Heart left ventricle (tissue), 16 donors: Measurements from ENCODE around the gene KDF1. TPM values are rescaled to one million over a fixed set of nuclear protein-coding genes. Genes with fewer than 3 reads are reported as not detected.

Experiments
- ATAC-seq, 4 donors: fragments of 200-7000 bp; cut with Tn5 transposase; one replicate each; pipeline ENCODE4 v1.9.1; 2020 to 2022; ENCODE audit warnings: moderate library complexity in 4 of 4, mild to moderate bottlenecking in 3 of 4, moderate number of reproducible peaks in 1 of 4
- DNase-seq, 5 donors: peaks; one replicate each; pipeline ENCODE4 v3.0.0-alpha.2; 2020
- H3K27ac ChIP-seq, 12 donors: fragments of 200-600 bp; sonication (generic) in 4 of 12; one replicate each; pipeline versions ENCODE4 v1.5.0 to v1.8.0; 2016 to 2022; ENCODE audit warnings: mild to moderate bottlenecking in 2 of 12
- H3K27me3 ChIP-seq, 9 donors: fragments of 200-600 bp; sonication (generic) in 2 of 9; one replicate each; pipeline versions ENCODE4 v1.5.1 to v1.8.0; 2016 to 2022; ENCODE audit warnings: mild to moderate bottlenecking in 3 of 9
- H3K36me3 ChIP-seq, 9 donors: fragments of 200-600 bp; sonication (generic) in 2 of 9; one replicate each; pipeline versions ENCODE4 v1.5.0 to v1.8.0; 2018 to 2022; ENCODE audit warnings: mild to moderate bottlenecking in 2 of 9
- H3K4me1 ChIP-seq, 12 donors: fragments of 200-600 bp; sonication (generic) in 4 of 12; one replicate each; pipeline versions ENCODE4 v1.5.0 to v1.8.0; 2016 to 2022; ENCODE audit warnings: mild to moderate bottlenecking in 3 of 12
- H3K4me3 ChIP-seq, 12 donors: fragments of 200-600 bp; sonication (generic) in 4 of 12; one replicate each; pipeline versions ENCODE4 v1.5.0 to v1.8.0; 2017 to 2022; ENCODE audit warnings: mild to moderate bottlenecking in 9 of 12, moderate library complexity in 4 of 12
- H3K9me3 ChIP-seq, 12 donors: fragments of 200-600 bp; sonication (generic) in 4 of 12; one replicate each; pipeline versions ENCODE4 v1.5.0 to v1.8.0; 2016 to 2022; ENCODE audit warnings: mild to moderate bottlenecking in 1 of 12
- POLR2A ChIP-seq, 2 donors: fragments of 450-650 bp; IDR thresholded peaks; one replicate each; pipeline ENCODE4 v1.6.1; 2017; ENCODE audit warnings: antibody characterized with exemption in 2 of 2, mild to moderate bottlenecking in 2 of 2, moderate library complexity in 2 of 2
- WGBS, 4 donors: extraction: QIAGEN DNeasy Blood & Tissue Kit in 2 of 4; methylation state at CpG; one replicate each; pipeline versions ENCODE4 v1.1.5 to v1.1.7; 2013 to 2018; 5-methylcytosine and 5-hydroxymethylcytosine counted together
- intact Hi-C, 10 donors: fragments of 100-400 bp; cut with DNase I; formaldehyde crosslinking; loops; one replicate each; pipeline versions ENCODE4 v1.11.1 to v1.14.2; 2022
- polyA plus RNA-seq, 2 donors: library from polyadenylated mRNA; stranded (reverse); fragments of 200-250 nt; gene quantifications; one replicate each; pipeline ENCODE4 v1.2.3, GENCODE V29; 2013
- total RNA-seq, 9 donors: library from RNA; depleted of rRNA in 2 of 9; stranded (reverse); fragments of >200 nt in 2 of 9; fragmentation: NEBNext Ultra II Directional in 3 of 9; extraction: Animal tissue kit (Norgen Biotek cat#: 25700) in 3 of 9; gene quantifications; one replicate each; pipeline versions ENCODE4 v1.1.0 to v1.2.4, GENCODE V29; 2016 to 2023
- TF ChIP-seq, protein P1 (sequence below), 12 donors: fragments of 200-600 bp; sonication (generic) in 4 of 12; IDR thresholded peaks; one replicate each; pipeline versions ENCODE4 v1.5.0 to v1.8.0; 2018 to 2022; ENCODE audit warnings: antibody characterized with exemption in 12 of 12, mild to moderate bottlenecking in 5 of 12
- donor health status: ischemic (EF 13 %, LVEDD 7.1; RV severe dilation, severe dysfunction).
- donor health status: healthy with polysubstance abuse.
- donor health status: DM: no; HTN: yes; CAD: no.
- donor health status: DM: no; HTN: no; CAD: no.
- donor health status: ischemic (EF 25% LVEDD 6.9; RV normal size, moderate dysfunction).
- donor health status: ischemic (EF 25% LVEDD 5.7; RV mildly dilated, moderate dysfunction).
- donor health status: healthy.
- donor health status: DM: yes; HTN: yes; CAD: no.
- donor health status: ischemic (EF 35%, LVEDD 5.7; RV mildly dilated, moderate dysfunction).
- donor health status: nonischemic (EF 11% LVEDD 7.7; RV severe dilation, severe dysfunction).
- donor health status: DM: yes; HTN: yes; CAD: no.
- donor health status: PGD.
- donor health status: ischemic (EF 29% LVEDD 5.4; RV normal size, mild dysfunction).
- donor health status: nonischemic (EF 23%, LVEDD 6.1; RV moderate dilation, normal function).

The KDF1 gene
- total and polyA plus RNA-seq, 11 donors = 0.03 to 0.45 (median 0.12) TPM; not detected in 8

DNA sequence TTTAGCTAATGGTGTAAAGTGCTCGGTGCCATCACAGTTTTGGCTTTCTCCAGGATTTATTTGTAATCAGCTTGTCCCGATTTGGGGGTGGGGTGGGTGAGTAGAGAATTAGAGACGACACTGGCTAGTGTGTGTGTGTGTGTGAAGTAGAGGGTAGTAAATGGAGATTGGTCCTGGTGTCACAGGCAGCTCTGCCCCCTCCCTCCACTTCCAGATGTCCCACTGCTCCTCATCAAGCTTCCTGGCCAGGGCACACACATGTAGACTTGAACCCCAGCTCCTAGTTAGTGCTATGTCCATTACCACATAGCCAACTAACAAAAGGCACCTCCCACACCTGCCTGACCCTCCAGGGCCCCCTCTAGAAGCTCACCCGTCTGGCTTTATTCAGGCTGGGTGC lies 36.4 kb upstream of the KDF1 start:
- 70 to 82% (median 75%) methylated on average over 4 of the region's 4 CpGs for WGBS, 4 donors
- Histone ChIP-seq H3K9me3 (no peaks in the 10 kb centered on the region), H3K4me1 (peaks cover 13 to 76% (median 52%) of the 10 kb centered on the region in 12 donors), H3K4me3 (no peak overlapping the region), H3K27ac (peak overlapping the region in 2 of 12 donors; percentile 18 to 84), H3K36me3 (no peaks in the 10 kb centered on the region), H3K27me3 (peaks cover 0 to 41% (median 13%) of the 10 kb centered on the region in 9 donors)
- ATAC-seq (no peak), DNase-seq (no peak)
- intact Hi-C loops = loop anchor here in 9 of 10 donors (1.0 to 10.0 kb wide), 9 partner anchors 36 to 102 kb away; no protein-coding TSS in a partner anchor
- TF ChIP-seq POLR2A (IDR thresholded peaks at IDR 0.05) = no peak
- TF ChIP-seq, protein P1, sequence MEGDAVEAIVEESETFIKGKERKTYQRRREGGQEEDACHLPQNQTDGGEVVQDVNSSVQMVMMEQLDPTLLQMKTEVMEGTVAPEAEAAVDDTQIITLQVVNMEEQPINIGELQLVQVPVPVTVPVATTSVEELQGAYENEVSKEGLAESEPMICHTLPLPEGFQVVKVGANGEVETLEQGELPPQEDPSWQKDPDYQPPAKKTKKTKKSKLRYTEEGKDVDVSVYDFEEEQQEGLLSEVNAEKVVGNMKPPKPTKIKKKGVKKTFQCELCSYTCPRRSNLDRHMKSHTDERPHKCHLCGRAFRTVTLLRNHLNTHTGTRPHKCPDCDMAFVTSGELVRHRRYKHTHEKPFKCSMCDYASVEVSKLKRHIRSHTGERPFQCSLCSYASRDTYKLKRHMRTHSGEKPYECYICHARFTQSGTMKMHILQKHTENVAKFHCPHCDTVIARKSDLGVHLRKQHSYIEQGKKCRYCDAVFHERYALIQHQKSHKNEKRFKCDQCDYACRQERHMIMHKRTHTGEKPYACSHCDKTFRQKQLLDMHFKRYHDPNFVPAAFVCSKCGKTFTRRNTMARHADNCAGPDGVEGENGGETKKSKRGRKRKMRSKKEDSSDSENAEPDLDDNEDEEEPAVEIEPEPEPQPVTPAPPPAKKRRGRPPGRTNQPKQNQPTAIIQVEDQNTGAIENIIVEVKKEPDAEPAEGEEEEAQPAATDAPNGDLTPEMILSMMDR (IDR thresholded peaks at IDR 0.05) = no peak

DNA sequence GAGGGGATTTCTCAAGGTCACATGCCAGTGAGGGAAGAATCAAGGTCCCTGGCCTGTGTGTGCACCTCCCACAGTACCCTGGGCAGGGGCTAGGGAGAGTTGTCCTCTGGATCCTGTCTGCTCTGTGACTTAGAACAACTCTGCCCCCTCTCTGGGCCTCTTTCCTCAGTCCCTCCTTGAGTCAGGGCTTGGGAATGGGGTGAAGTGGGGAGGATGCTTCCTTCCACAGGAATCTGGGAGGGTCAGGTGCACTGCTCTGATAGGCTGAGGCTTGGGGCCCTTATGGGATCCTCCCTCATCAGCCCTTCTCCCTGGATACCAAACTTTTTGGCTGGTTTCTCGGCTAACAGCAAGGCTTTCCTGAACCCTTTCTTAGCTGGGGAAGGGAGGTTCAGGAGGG lies 35.8 kb upstream of the KDF1 start:
- no peaks in the 10 kb centered on the region for H3K36me3 ChIP-seq
- intact Hi-C loops = loop anchor here in 9 of 10 donors (2.0 to 10.0 kb wide), 7 partner anchors 36 to 103 kb away; no protein-coding TSS in a partner anchor
- TF ChIP-seq, protein P1 (IDR thresholded peaks at IDR 0.05) = no peak
- TF ChIP-seq POLR2A (IDR thresholded peaks at IDR 0.05) = no peak
- peaks cover 13 to 70% (median 49%) of the 10 kb centered on the region in 12 donors for H3K4me1 ChIP-seq
- ATAC-seq = no peak
- peaks cover 0 to 41% (median 13%) of the 10 kb centered on the region in 9 donors for H3K27me3 ChIP-seq
- peak overlapping the region in 1 of 12 donors; percentile 18 for H3K27ac ChIP-seq
- 71 to 91% (median 81%) methylated on average over 1 of the region's 1 CpG for WGBS, 4 donors
- no peaks in the 10 kb centered on the region for H3K9me3 ChIP-seq
- DNase-seq = no peak
- no peak overlapping the region for H3K4me3 ChIP-seq

DNA sequence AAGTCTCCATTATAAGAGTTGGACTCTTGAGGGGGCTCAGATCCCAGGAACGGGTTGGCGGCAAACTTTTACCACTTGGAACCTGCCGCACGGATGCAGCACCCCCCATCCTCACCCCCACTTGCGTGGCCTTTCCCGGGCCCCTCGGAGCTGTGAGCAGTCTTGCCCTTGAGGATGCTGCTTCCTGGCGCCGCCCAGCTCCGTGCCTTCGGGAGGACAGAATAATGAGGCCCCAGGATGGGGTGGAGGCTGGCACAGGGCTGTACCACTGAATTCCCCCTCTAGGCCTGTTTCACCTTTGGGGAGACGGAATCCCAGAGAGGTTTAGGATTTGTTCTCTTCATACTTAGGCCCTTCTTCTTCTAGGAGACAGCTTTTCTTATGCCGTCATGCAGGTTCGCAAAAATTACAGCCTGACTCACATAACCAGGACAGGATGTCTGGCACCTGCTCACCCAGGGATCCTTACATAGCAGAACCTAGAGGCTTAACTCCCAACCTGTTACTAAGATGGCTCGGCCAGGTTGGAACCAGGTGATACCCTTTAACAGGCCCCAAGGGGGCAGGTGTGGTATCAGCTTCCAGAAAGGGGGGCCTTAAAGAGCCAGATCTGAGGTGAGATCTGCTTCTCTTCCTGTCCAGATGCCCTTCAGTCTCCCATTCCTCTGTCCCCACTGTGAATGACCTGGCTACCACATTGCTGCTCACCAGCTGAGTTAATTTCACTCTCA lies 34.7 kb upstream of the KDF1 start:
- no peak for TF ChIP-seq POLR2A (IDR thresholded peaks at IDR 0.05)
- TF ChIP-seq, protein P1 (IDR thresholded peaks at IDR 0.05) = no peak

More for the DNA sequence above, 34.7 kb upstream of the KDF1 start:
- Histone ChIP-seq H3K4me3 (peak overlapping the region; percentile 35 to 92 (median 68)), H3K9me3 (no peaks in the 10 kb centered on the region), H3K27ac (peak overlapping the region in 7 of 12 donors; percentile 30 to 69 (median 48)), H3K27me3 (peaks cover 0 to 41% (median 13%) of the 10 kb centered on the region in 9 donors), H3K4me1 (peaks cover 9 to 59% (median 40%) of the 10 kb centered on the region in 12 donors), H3K36me3 (no peaks in the 10 kb centered on the region)
- WGBS, 4 donors = 42 to 50% (median 44%) methylated on average over 14 to 15 of the region's 15 CpGs
- ATAC-seq (no peak), DNase-seq (peak in 1 of 5 donors; percentile 22)
- intact Hi-C loops = loop anchor here in 8 of 10 donors (5.0 to 10.0 kb wide), 5 partner anchors 37 to 102 kb away; no protein-coding TSS in a partner anchor
